Osteoblast (primary cell): Measurements from ENCODE around the gene GPR55. TPM values are rescaled to one million over a fixed set of nuclear protein-coding genes. Genes with fewer than 3 reads are reported as not detected.

Experiments used
- DNase-seq: peaks from one replicate; pipeline ENCODE4 v3.0.0; 2011; ENCODE audit warnings: low spot score, mixed read lengths; ENCODE audit not compliant: insufficient read length; ENCODE audit errors: missing footprints
- H2AFZ ChIP-seq: 2 replicates; pipeline ENCODE4 v1.6.0; 2011; ENCODE audit warnings: mild to moderate bottlenecking, low read length
- H3K27ac ChIP-seq: 2 replicates; pipeline ENCODE4 v1.5.1; 2011; ENCODE audit warnings: mild to moderate bottlenecking, low read depth, low read length, moderate library complexity
- H3K27me3 ChIP-seq: 2 replicates; pipeline ENCODE4 v1.6.0; 2012; ENCODE audit warnings: mild to moderate bottlenecking, control low read depth, inconsistent platforms, low read length, moderate library complexity; ENCODE audit not compliant: insufficient read depth
- H3K36me3 ChIP-seq: 2 replicates; pipeline ENCODE4 v1.5.1; 2011; ENCODE audit warnings: mild to moderate bottlenecking, low read length, control low read depth, moderate library complexity; ENCODE audit not compliant: insufficient read depth
- H3K4me1 ChIP-seq: 2 replicates; pipeline ENCODE4 v1.5.1; 2011; ENCODE audit warnings: mild to moderate bottlenecking, low read length, control low read depth, moderate library complexity; ENCODE audit not compliant: insufficient read depth
- H3K4me2 ChIP-seq: 2 replicates; pipeline ENCODE4 v1.6.0; 2011; ENCODE audit warnings: mild to moderate bottlenecking, low read length; ENCODE audit not compliant: insufficient read depth
- H3K4me3 ChIP-seq: fragments of 200-600 bp; sonication (generic); 3 replicates; pipeline ENCODE4 v1.5.1; 2012; ENCODE audit warnings: mild to moderate bottlenecking, low read length, inconsistent platforms; ENCODE audit not compliant: insufficient read depth
- H3K79me2 ChIP-seq: 2 replicates; pipeline ENCODE4 v1.6.0; 2012; ENCODE audit warnings: mild to moderate bottlenecking, low read length, control low read depth, inconsistent platforms; ENCODE audit not compliant: insufficient read depth
- H3K9me3 ChIP-seq: 2 replicates; pipeline ENCODE4 v1.5.1; 2011; ENCODE audit warnings: low read depth, low read length, control low read depth
- H4K20me1 ChIP-seq: 2 replicates; pipeline ENCODE4 v1.6.0; 2012; ENCODE audit warnings: mild to moderate bottlenecking, low read length, control low read depth; ENCODE audit not compliant: insufficient read depth
- total RNA-seq: library from RNA; depleted of rRNA; stranded (reverse); fragments of >200 nt; gene quantifications from 2 replicates; pipeline ENCODE4 v1.2.3, GENCODE V29; 2012
- TF ChIP-seq, protein P1 (sequence below): IDR thresholded peaks from 2 replicates; pipeline ENCODE4 v1.5.1; 2011; ENCODE audit warnings: mild to moderate bottlenecking, low read depth, low read length, moderate library complexity; ENCODE audit errors: extremely low read depth

GPR55 gene
- total RNA-seq, 1 donor = not detected

DNA sequence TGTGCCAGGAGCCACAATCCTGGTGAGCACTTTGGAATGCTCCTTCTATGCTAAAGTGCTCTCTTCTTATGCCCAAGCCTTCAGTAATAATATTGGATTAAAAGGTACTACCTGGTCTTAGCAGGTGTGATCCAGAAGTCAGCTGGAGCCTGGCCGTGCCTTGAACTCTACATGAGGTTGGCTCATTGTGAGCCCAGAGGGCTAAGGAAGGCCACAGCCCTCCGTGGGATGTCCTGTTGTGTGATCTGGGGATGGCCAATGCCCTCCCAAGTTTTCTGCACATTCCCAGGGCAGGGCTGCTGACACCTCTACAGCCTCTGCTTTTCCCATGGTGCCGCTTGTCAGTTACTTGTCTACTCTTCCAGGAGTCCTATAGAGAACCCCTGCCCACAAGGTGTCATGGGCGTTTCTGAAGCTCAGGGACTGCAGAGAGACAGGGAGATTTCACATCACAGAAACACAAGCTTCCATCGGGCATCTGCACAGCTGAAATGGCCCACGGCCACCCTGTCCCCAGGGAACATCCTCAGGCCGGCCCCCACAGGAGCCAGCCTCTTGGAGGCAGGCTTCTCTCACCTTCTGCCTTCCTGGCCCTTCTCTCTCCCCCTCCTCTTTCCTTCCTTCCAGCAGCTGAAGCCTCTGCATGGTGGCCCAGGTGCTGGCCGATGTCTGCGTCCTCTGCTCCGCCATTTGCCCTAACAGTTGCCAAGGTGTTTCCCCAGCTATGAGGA, 27.3 kb upstream of the GPR55 start:
- Histone ChIP-seq H3K4me2 (no peak overlapping the region), H3K4me3 (no peak overlapping the region), H2AFZ (no peak overlapping the region), H3K9me3 (no peaks in the 10 kb centered on the region), H3K36me3 (no peaks in the 10 kb centered on the region), H3K4me1 (peaks cover under 1% of the 10 kb centered on the region), H3K79me2 (no peaks in the 10 kb centered on the region), H3K27ac (no peak overlapping the region), H3K27me3 (peaks cover 21% of the 10 kb centered on the region), H4K20me1 (no peaks in the 10 kb centered on the region)
- no peak for DNase-seq
- TF ChIP-seq, protein P1, sequence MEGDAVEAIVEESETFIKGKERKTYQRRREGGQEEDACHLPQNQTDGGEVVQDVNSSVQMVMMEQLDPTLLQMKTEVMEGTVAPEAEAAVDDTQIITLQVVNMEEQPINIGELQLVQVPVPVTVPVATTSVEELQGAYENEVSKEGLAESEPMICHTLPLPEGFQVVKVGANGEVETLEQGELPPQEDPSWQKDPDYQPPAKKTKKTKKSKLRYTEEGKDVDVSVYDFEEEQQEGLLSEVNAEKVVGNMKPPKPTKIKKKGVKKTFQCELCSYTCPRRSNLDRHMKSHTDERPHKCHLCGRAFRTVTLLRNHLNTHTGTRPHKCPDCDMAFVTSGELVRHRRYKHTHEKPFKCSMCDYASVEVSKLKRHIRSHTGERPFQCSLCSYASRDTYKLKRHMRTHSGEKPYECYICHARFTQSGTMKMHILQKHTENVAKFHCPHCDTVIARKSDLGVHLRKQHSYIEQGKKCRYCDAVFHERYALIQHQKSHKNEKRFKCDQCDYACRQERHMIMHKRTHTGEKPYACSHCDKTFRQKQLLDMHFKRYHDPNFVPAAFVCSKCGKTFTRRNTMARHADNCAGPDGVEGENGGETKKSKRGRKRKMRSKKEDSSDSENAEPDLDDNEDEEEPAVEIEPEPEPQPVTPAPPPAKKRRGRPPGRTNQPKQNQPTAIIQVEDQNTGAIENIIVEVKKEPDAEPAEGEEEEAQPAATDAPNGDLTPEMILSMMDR = no peak

DNA sequence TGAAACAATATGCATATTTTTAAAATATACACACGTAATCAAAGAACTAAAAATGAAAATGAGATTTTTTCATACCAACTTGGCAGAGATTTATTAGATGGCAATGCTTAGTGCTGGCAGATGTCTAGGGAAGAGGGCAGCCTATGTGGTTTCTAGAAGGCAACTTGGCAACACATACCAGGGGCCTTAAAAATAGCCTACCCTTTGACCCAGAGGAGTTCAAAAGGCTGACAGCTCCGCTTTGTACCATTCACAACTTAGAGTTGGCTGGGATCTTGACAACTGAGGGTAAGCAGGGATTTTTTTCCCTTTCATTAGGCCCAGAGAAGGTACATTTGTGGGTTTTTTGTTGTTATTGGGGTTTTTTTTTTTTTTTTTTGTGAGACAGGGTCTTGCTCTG, 26.4 kb upstream of the GPR55 start:
- no peak overlapping the region for H2AFZ ChIP-seq
- no peaks in the 10 kb centered on the region for H3K4me1 ChIP-seq
- DNase-seq = no peak
- H3K4me3 ChIP-seq = no peak overlapping the region
- H3K4me2 ChIP-seq = no peak overlapping the region
- no peaks in the 10 kb centered on the region for H3K9me3 ChIP-seq
- H3K79me2 ChIP-seq = no peaks in the 10 kb centered on the region
- H3K27ac ChIP-seq = no peak overlapping the region
- no peaks in the 10 kb centered on the region for H4K20me1 ChIP-seq
- H3K36me3 ChIP-seq = no peaks in the 10 kb centered on the region
- H3K27me3 ChIP-seq = peaks cover 16% of the 10 kb centered on the region
- TF ChIP-seq, protein P1 = no peak

DNA sequence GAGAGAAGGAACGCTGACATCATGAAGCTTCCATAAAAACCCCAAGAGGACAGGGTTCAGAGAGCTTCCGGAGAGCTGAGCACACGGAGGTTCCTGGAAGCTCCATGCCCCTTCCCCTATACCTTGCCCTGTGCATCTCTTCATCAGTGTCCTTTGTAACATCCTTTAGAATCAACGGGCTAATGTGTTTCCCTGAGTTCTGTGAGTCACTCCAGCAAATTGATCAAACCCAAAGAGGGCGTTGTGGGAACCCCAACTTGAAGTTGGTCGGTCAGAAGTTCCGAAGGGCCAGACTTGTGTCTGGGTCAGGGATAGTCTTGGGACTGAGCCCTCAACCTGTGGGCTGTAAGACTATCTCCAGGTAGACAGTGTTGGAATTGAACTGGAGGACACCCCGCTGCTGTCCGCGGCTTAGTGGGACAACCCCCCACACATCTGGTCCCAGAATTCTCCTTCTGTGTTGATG, 25.9 kb upstream of the GPR55 start:
- Histone ChIP-seq H3K9me3 (no peaks in the 10 kb centered on the region), H3K79me2 (no peaks in the 10 kb centered on the region), H3K4me1 (no peaks in the 10 kb centered on the region), H3K36me3 (no peaks in the 10 kb centered on the region), H4K20me1 (no peaks in the 10 kb centered on the region), H2AFZ (no peak overlapping the region), H3K4me2 (no peak overlapping the region), H3K27me3 (peaks cover 15% of the 10 kb centered on the region), H3K27ac (no peak overlapping the region), H3K4me3 (no peak overlapping the region)
- TF ChIP-seq, protein P1 = no peak
- no peak for DNase-seq

DNA sequence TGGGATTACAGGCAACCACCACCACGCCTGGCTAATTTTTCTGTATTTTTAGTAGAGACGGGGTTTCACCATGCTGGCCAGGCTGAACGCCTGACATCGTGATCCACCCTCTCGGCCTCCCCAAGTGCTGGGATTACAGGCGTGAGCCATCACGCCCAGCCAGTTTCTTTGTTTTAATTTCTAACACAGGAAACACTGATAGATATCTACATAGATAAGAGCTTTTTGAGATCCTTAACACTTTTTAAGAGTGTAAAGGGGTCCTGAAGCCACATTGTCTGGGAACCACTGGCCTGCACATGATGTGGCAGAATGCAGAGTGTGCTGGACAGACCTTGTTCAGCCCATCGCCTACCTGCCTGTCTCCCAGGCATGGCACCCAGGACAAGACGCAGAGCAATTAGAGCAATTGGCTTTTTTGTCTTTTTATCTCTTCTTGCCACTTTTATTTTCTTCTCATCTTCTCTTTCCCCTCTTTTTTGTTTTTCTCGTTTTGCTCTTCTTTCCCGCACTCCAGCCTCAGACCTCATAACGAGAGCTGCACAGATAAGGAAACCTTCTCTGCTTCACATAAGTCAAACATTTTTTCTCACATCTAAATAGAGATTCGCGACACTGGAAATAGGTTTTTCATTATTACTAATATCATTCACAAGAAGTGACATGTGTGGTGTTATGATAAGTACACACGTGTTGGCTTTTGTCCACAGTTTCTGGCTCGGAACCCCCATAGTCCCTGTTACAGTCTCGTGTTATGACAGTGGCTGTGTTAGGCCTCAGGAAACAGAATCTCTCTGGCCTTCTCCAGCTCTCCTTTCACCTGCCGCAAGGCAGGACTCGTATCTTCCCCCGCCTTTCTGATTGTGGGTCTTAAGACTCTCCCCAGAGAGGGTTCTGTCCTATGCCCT, 25.2 kb upstream of the GPR55 start:
- Histone ChIP-seq H3K9me3 (no peaks in the 10 kb centered on the region), H3K27ac (no peak overlapping the region), H3K79me2 (no peaks in the 10 kb centered on the region), H3K27me3 (peaks cover 13% of the 10 kb centered on the region), H3K36me3 (no peaks in the 10 kb centered on the region), H3K4me3 (no peak overlapping the region), H2AFZ (no peak overlapping the region), H3K4me1 (no peaks in the 10 kb centered on the region), H4K20me1 (no peaks in the 10 kb centered on the region), H3K4me2 (no peak overlapping the region)
- no peak for DNase-seq
- TF ChIP-seq, protein P1 = no peak
